ENCODE measurements around the gene PLEKHM1.

Gene PLEKHM1

DNA sequence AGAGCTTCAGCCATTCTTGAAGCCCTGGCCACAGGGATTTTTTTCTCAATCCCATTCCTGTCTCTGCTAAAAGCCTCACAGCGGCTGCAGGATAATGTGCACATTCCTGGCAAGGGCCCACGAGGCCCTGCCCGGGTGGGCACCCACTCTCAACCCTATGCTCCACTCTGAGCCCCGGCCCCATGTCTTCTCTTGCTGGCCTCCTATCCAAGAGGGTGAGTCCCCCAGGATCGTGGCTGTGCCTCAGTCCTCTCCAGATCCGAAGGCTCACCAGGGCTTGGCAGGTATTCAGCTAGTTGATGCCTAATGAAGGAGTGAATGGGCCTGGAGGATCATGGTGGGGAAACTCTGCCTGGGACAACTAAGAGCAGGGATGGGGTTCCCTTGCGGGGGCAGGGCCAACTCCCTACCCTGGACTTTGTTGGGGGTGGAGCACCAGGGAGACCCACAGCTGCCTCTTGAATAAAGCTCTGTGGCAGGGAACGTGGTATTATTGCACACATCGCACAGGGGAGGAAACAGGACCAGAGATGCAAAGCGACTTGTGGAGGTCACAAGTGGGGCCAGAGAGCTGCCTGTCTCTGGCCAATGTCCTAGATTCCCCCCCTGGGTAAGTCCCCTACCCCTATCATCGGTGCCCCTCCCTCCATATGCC lies 63.2 kb downstream of the PLEKHM1 start:
- no peak for DNase-seq (ENCODE audit: low spot score)

DNA sequence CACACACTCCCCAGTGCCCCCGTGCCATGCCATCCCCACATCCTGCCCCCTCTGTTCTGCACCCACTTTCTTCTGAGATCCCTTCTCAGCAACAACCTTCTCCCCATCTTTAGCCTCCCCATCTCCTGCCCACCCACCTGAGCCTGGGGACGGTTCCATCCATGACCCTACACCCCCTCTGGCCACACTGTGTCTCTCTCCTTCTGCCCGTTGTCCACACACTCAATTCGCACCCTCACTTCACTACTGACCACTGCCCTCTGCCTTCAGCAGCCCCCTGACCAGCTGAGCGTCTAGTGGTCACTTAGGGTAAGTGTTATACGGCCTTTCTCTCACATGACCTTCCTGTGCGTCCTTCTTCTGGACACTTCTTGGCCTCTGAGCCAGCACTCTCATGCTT lies 64.0 kb downstream of the PLEKHM1 start:
- DNase-seq (ENCODE audit: low spot score): no peak

DNA sequence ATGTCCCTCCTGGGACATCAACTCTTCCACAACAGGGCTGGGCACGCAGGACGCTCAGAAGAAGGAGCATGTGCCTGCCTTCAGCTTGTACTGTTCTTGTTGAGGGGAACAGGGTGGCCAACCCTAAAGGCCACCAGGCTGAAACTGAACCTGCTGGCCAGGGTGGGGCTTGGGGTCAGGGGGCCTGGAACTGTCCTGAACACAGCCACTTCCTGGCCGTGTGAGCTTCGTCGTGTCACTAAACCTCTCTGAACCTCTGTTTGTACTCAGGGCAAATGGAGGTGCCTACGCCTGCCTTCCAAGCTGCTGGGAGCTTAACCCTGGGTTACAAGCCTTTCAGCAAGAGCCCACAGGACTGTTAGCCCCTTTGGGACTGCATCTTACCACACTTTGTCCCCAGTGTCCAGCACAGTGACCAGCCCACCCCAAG lies 64.5 kb downstream of the PLEKHM1 start:
- DNase-seq (ENCODE audit: low spot score): no peak

DNA sequence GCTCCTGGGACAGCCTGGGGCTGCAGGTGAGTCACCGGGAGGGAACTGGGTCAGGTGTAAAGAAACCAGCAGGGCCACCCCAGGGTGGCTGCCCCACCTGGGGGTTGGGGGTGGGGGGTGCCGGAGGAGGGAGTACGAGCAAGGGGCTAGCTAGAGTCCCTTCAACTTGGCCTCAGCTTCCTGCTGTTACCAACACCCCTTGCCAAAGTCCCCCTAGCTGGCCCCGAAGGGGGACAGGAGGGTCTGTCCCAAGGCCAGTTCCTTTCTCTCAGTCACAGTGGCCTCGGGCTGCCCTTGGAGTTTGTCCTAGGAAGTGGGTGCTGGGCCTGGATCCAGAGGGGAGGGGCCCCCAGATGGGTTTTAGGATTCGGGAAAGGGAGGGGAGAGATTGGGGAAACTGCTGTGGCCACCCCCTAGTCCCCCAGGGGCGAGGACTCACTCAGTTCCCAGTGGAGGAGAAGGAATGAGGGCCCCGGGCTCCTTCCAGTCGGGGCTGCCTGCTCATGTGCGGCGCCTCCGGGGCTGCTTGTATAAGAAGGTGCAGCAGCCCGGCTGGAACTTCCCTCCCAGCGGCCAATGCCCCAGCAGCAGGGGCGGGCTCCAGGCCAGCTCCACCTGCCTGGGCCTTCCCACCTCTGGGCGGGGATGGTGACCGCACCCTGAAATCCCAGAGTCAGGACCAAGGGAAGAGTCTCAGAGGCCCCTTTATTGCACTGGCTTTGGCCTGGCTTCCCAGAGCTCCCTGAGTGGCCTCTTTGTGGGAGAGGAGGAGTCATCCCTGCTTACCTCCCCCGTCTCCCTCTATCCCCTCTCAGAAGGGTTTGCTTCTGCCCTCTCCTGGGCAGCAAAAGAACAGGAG lies 65.2 kb downstream of the PLEKHM1 start:
- DNase-seq (ENCODE audit: low spot score): peak; percentile 82

DNA sequence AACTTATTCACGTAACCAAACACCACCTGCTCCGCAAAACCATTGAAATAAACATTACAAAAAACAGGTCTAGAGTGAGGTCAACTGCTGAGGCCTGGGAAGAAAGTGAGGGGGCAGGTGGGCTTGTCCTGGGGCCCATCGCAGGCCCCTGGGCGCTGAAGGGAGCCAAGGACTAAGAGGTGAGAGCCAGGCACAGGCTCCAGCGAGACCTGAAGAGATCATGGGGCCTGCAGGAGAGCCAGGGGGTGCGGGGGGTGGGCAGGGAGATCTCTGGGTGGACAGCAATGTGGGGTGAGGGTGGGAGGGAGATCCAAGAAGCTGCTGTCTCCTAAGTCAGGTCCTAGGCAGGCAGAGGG lies 65.8 kb downstream of the PLEKHM1 start:
- no peak for DNase-seq (ENCODE audit: low spot score)

DNA sequence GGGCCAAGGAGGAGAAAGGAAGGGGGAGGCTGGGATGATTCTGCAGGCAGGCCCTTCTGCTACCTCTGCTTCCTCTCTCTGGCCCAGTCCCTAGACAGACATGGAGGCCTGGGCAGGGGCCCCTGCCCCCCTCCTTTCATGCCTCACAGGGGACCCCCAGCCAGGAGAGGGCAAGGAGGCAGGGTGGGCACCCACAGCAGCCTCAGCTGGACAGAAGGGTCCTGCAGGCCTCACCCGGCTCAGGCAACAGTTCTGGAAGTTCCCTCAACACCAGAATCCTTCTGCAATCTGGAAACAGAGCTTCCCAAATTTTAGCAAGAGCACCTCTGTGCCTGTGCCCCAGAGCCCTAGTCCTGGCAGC lies 66.6 kb downstream of the PLEKHM1 start:
- DNase-seq (ENCODE audit: low spot score): no peak

DNA sequence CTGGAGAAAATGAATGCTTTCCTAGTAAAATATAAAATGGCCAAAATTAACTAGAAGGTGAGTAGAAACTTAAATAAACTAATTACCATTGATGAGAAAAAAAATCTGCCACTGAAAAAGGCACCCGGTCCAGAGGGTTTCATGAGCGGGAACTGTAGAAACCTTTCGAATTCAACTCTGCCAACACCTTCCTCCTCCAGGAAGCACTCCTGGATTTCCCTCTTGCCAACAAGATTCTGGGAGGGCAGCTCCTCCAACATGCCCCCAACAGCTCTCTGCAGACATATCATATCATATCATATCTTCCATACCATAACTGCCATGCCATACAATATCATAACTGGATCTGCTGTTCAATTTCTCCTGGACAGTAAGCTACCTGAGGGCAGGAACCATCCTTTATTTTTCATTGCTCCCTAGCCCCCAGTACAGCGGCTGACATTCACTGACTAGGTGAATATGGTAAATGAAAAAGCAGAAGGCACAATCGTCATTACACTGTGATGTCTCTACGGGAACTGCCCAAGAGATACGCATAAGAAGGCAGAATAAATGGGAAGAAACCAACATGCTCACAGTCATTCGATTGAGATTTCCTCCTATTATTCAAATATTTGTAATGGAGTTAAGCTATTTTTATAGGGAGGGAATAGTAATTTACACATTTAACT lies 67.1 kb downstream of the PLEKHM1 start:
- no peak for DNase-seq (ENCODE audit: low spot score)

DNA sequence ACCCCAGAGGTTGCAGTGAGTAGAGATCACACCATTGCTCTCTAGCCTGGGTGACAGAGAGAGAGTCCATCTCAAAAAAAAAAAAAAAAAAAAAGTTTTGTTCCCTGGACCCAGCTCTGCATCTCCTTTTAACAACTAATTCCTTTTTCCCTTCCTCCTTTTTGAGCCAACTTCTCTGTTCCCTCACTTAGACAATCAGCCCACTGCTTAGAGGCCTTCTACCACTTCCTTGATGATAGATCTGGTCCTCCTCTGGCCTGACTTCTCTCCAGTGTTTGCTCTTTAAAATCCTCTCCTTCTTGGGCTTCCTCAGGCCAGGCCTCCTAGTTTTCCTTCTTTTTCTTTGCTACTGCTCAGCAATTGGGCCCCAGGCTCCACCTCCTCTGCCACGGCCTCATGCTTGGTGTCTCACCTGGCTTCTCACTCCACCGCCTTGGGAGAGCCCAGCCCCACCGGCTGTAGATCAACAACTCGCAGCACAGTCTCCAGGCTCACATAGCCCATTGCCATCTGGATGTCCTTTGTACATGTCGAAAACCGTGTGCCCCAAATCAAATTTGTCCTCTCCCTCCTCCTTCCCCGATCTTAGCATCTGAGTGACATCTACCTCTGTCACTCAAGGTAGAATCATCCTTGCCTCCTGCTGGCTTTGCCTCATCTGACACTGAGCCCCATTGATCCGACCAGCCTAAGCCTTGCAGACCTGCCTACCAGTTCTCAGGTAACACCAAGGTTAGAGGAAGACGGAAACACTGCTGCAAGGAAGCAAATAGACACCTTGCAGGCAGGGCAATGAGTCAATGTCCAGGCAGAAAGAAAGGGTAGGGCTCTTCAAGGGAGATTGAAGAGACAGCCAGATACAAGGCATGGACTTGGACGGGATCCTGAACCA lies 75.3 kb downstream of the PLEKHM1 start:
- DNase-seq (ENCODE audit: low spot score): no peak

DNA sequence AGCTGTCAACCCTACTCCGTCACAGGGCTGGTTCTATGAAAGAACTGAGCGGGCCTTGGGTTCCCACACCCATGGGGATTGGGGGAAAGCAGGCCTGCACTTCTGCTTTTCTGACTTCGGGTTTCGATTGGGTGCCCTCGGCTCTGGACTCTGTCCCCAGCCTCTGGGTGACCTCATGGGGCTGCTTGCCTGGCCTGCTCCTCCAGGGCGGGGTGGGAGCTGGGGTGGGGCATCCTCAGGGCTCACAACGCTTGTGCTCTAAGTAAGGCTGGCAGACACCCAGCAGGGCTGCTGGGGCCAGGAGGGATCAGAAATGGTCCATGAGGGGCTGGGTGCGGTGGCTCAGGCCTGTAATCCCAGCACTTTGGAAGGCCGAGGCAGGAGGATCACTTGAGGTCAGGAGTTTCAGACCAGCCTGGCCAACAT lies 77.0 kb downstream of the PLEKHM1 start:
- DNase-seq (ENCODE audit: low spot score): no peak

DNA sequence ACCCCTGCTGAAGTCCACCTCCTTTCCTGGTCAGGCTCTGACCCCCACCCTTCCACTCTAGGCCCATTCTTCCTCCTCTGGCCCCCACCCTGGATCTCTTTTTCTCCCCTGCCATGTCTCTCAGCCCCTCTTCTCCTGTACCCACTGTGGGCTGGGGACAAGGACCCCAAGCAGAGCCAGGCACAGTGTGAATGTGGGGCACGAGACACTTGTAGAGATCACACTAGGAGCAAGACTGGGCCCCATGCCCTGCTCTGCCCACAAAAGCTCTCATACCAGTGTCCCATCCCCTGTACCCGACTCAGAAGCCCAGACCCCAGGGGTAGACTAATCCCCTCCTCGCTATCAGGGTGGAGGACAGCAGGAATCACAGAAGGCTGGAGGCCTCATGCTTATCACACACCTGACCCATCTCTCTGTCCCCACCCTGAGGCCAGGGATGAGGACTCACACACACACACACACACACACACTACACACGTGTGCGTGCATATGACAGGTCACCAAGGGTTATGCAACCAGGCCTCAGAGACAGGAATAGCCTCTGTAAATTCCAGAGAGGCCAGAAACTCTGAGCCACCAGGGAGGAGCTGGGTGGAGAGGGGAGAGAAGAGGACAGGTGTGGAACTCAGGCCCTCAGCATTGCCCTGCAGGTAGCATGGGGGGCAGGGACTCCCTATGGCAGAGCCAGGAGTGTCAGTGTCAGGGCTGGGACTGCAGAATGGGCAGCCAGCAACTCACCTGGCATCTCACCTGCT lies 79.0 kb downstream of the PLEKHM1 start:
- no peak for DNase-seq (ENCODE audit: low spot score)

DNA sequence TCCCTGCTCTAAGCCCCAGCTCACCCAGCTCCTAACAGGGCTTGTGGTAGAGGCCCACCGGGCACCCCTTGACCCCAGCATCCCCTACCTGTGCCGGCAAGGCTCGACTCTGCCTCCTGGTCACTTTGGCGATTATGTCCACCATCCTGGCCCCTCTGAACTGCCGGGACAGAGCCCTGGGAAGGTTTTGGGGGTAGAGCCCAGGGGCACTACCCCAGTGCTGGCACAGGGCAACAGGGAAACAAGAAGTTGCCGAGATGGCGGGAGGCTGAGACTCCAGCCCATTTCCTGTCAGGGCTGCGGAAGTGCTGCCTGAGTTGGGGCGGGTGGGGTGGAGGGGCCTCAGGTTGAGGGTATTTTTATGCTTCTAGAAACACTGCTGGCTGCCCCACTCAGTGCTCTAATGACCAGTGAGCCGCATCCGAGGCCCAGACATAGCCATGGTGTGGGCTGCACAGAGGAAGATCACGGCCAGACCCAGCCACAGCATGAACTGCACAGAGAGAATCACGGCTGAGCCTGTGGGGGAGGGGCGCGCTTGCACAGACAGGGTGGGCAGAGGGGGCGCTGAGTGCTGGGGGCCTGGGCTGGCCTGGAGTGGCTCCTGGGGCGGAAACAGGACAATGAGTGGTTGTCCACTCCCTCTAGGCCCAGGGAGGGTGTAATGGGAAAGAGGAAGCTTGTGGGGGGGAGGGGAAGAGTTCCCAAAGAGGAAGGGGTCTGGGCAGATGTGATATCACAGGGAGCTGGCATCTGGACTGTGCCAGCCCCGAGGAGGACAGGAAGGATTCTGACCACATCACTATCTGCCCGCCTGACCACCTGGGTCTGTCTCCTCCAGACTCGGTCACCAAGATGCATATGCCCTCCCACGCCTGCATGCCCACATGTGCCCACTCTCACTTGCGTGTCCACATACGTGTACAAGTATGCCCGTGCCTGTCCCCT lies 80.1 kb downstream of the PLEKHM1 start:
- no peak for DNase-seq (ENCODE audit: low spot score)

DNA sequence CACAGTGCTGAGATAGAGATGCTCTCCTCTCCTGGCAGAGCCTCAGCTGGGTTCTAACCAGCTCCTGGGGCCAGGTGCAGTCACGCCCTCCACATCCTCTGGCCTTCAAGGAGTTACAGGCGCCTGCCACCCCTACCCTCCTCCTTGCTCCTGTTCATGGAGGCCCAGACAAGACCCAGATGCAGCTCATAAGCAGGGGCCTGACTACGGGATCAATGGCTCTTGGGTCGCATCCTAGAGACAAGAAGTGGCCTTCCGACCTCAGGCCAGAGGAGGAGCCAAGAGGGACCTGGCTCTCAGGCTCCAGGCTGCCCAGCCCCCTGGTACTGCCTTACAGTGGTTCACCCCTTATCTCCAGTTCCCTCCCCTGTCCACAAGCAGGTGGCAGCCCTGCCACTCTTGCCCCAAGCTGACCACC lies 80.9 kb downstream of the PLEKHM1 start:
- no peak for DNase-seq (ENCODE audit: low spot score)

DNA sequence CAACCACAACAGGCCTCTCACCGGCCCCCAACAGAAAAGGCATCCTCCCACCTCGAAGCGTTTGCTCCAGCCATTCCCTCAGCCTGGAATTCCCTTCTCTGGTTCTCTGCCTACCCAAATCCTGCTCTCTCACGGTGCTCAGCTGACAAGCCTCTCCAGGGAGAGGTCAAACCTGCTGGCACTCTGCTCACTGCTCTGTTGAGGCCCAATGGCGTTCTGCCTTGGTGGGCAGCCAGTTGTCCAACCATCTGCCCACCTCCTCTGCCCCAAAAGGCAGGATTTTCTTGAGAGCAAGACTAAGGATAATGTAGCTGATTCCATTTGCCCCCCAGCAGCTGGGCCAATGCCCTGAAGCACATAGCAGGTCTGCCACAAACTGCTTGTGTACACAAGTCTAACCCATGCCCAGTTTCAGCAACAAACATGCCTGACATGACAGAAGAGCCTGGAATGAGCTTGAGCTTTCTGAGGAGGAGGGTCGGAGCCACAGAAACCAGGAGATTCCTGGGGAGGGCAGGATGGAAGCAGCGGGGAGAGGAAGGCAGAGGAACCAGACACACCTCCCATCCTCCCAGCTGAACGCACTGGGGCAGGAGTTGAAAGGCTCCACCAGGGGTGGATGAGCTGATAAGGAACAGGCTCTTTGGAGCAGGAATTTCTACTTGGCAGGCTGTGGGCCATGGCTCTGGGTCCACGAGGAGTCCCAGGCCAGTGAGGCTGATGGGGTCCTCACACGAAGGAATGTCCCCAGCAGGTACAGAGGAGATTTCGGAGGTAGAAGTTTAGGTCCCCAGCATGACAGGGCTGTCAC lies 81.7 kb downstream of the PLEKHM1 start:
- DNase-seq (ENCODE audit: low spot score): no peak

DNA sequence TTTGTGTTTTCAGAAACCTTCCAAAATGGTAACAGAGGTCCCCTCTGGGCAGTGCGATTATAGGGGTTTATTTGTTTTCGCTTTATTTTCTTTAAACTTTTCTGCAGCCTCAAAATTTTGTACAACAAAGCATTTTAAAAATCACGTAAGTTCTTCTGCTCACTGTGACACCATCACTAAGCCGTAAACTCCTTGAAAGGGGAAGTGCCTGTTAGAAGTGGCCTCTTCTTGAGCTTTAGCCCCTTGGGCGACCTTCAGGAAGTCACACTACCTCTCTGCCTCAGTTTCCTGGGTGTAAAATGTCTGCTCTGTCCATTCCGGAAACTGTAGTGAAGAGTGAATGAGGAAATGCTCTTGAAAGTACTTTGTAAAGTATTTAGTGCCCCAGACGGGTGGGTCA lies 84.4 kb downstream of the PLEKHM1 start:
- no peak for DNase-seq (ENCODE audit: low spot score)

DNA sequence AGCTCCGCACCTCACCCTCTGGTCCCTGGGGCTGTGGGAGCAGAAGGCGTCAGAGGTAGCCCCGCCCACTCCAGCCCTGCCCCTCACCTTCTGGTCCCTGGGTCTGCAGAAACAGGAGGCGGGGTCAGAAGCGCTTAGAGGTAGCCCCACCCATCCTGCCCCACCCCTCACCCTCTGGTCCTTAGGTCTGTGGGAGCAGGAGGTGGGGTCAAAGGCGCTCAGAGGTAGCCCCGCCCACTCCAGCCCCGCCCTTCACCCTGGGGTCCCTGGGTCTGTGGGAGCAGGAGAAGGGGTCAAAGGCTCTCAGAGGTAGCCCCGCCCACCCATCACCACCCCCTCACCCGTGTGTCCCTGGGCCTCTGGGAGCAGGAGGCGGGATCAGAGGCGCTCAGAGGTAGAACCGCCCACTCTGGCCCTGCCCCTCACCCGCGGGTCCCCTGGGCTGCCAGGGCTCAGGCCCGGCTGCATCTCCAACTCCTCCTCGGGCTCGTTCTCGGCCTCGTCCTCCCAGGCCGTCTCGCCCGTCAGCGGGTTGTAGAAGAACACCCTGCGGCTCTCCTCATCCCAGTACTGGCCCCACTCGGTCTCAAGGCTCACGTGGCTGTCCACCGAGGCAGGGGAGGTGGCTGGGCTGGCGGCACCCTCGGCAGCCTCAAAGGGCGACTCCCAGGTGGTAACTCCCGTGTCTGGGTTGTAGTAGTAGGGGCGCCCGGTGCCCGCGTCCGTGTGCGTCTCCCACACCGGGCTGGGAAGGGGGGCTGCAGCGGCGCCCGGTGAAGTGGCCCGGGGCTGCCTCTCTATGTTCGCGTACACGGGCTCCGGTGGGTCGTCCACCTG lies 85.1 kb downstream of the PLEKHM1 start:
- DNase-seq (ENCODE audit: low spot score): peak; percentile 78

DNA sequence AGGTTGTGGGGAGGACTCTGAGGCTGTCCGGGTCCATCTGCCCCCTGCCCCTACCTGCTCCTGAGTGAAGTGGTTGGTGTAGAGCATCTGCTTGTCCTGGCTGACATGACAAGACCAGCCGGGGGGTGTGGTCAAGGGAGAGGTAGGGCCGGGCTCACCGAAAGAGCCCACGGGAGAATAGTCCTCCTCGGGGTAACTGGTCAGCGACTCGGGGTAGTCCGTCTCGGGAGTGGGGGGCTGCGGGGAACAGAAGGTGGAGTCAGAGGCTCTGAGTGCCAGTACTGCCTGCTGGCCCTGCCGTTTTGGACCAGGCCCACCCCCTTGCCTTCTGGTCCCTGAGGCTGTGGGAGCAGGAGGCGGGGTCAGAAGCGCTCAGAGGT lies 85.7 kb downstream of the PLEKHM1 start:
- DNase-seq (ENCODE audit: low spot score): no peak

DNA sequence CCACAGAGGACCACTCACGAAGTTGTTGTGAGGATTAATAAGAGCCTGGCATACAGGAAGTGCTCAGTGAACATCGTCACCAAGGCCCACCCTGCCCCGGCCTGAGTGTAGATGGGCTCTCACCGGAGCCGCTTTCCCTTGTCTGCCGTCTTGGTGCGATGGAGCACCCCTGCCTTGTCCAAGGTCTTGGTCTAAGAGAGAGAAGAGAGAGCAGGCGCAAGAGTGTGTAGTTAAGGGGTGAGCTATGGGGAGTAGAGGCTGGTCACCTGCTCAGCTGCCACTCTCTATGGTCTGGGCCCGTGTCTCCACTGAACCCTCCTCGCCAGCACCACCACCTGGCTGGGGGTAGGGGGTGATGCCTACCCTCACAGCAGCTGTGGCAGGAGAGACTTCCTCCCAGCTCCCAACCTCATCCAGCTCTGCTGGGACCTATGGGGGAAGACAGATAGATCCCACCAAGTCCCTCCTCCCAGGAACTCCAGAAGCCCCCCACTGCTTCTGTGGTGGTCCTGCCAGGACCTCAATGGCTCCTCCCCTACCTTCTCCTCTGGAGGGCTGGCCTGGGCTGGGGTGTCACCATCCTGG lies 86.5 kb downstream of the PLEKHM1 start:
- DNase-seq (ENCODE audit: low spot score): no peak

DNA sequence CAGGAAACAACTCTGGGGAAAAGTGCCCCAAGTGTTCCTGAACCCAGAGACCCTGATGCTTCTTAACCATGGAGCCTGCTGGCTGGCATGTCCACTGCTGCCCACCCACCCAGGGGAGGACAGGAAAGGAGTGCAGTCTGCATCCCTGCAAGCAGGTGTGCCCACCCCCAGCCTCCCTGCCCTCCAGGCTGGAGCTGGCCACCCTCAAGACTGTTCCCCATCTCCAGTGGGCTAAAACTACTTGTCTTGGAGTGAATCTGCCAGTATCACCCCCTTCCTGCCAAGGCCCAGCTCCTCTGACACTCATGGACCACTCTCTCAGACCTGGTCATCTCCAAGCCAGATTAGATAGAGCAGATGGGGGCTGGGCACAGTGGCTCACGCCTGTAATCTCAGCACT lies 87.6 kb downstream of the PLEKHM1 start:
- no peak for DNase-seq (ENCODE audit: low spot score)
